ENCODE measurements around the gene GLYR1. TPM values are rescaled to one million over a fixed set of nuclear protein-coding genes. Genes with fewer than 3 reads are reported as not detected.

Gene GLYR1
- total RNA-seq, 4 donors from 2014 or later: 36.8 to 52.6 (median 51.3) TPM

GRCh38 chr16:4760221-4760910, 86.7 kb downstream of the GLYR1 start:
- TF ChIP-seq CTCF (IDR thresholded peaks at IDR 0.05) (no peak), POLR2A (IDR thresholded peaks at IDR 0.05) (no peak)
- WGBS, 2 donors: 89 to 92% methylated on average over 23 of the region's 23 CpGs
- no peak for DNase-seq (ENCODE audit: low spot score in 2 of 2)
- intact Hi-C loops (cut with DNase I; ENCODE audit: low total_unique reads): no loop called here
- H3K4me3 ChIP-seq (ENCODE audit: low read depth, poor library complexity, severe bottlenecking): no peak overlapping the region

- DNase-seq (ENCODE audit: low spot score in 2 of 2): no peak
- intact Hi-C loops (cut with DNase I; ENCODE audit: low total_unique reads): no loop called here
- 93 to 97% methylated on average over 6 of the region's 6 CpGs for WGBS, 2 donors
- TF ChIP-seq CTCF (IDR thresholded peaks at IDR 0.05) (no peak), POLR2A (IDR thresholded peaks at IDR 0.05) (no peak)
- no peak overlapping the region for H3K4me3 ChIP-seq (ENCODE audit: low read depth, poor library complexity, severe bottlenecking)
These were observed 91.4 kb downstream of the GLYR1 start for GRCh38 chr16:4755687-4756086.

- no peak overlapping the region for H3K4me3 ChIP-seq (ENCODE audit: low read depth, poor library complexity, severe bottlenecking)
- no peak for TF ChIP-seq CTCF (IDR thresholded peaks at IDR 0.05)
- no peak for TF ChIP-seq POLR2A (IDR thresholded peaks at IDR 0.05)
- WGBS, 2 donors: 93 to 98% methylated on average over 4 of the region's 4 CpGs
- no peak for DNase-seq (ENCODE audit: low spot score in 2 of 2)
- intact Hi-C loops (cut with DNase I; ENCODE audit: low total_unique reads): no loop called here
These were observed 92.2 kb downstream of the GLYR1 start for GRCh38 chr16:4754865-4755264.

- DNase-seq (ENCODE audit: low spot score in 2 of 2): no peak
- no peak for TF ChIP-seq POLR2A (IDR thresholded peaks at IDR 0.05)
- no peak for TF ChIP-seq CTCF (IDR thresholded peaks at IDR 0.05)
- no peak overlapping the region for H3K4me3 ChIP-seq (ENCODE audit: low read depth, poor library complexity, severe bottlenecking)
- intact Hi-C loops (cut with DNase I; ENCODE audit: low total_unique reads): no loop called here
- 96 to 97% methylated on average over 11 of the region's 11 CpGs for WGBS, 2 donors
These were observed 93.9 kb downstream of the GLYR1 start for GRCh38 chr16:4753227-4753626.

Other genes starting within 250 kb of the GLYR1 start
- gene UBALD1, start 232.4 kb downstream of the GLYR1 start, total RNA-seq: 10 to 100 TPM in 3 of 4 donors, 1 to 10 TPM in 1; 9.8 to 14.9 (median 14.3) TPM
- 10 to 100 TPM; 35.3 to 53.4 (median 40.1) TPM for gene MGRN1, start 222.5 kb downstream of the GLYR1 start, total RNA-seq
- gene NUDT16L1, start 153.7 kb downstream of the GLYR1 start, total RNA-seq: 10 to 100 TPM; 18.5 to 27.8 (median 23.6) TPM
- gene ANKS3, start 113.0 kb downstream of the GLYR1 start, total RNA-seq: 10 to 100 TPM; 10.4 to 28.8 (median 17.4) TPM
- gene DNAAF8, start 112.8 kb downstream of the GLYR1 start, total RNA-seq: 1 to 10 TPM in 1 of 4 donors, under 1 TPM in 1, not detected in 2; 0.16 to 1.4 TPM
- gene ZNF500, start 80.1 kb downstream of the GLYR1 start, total RNA-seq: 10 to 100 TPM; 12.6 to 23.3 (median 20.5) TPM
- not detected for gene SEPTIN12, start 58.9 kb downstream of the GLYR1 start, total RNA-seq
- 10 to 100 TPM in 1 of 4 donors, 1 to 10 TPM in 2, not detected in 1; 6.6 to 10.6 (median 7.6) TPM for gene SMIM22, start 51.9 kb downstream of the GLYR1 start, total RNA-seq
- gene ROGDI, start 44.7 kb downstream of the GLYR1 start, total RNA-seq: 10 to 100 TPM in 2 of 4 donors, 1 to 10 TPM in 2; 7.3 to 15.8 (median 10.2) TPM
- 10 to 100 TPM; 20.7 to 38.3 (median 27.9) TPM for gene UBN1, start 193 bp upstream of the GLYR1 start, total RNA-seq
- 100 to 1,000 TPM; 445 to 545 (median 495) TPM for gene PPL, start 89.9 kb upstream of the GLYR1 start, total RNA-seq
- gene SEC14L5, start 111.0 kb upstream of the GLYR1 start, total RNA-seq: 1 to 10 TPM in 2 of 4 donors, under 1 TPM in 2; 0.91 to 2.6 (median 1.3) TPM
- gene NAGPA, start 186.6 kb upstream of the GLYR1 start, total RNA-seq: 10 to 100 TPM; 27.6 to 85.1 (median 45.1) TPM
- under 1 TPM in 1 of 4 donors, not detected in 3; 0.12 TPM for gene C16orf89, start 218.7 kb upstream of the GLYR1 start, total RNA-seq
- 10 to 100 TPM; 10.9 to 31.5 (median 17.0) TPM for gene ALG1, start 224.6 kb upstream of the GLYR1 start, total RNA-seq

All from lower leg skin (tissue), 4 donors.